Measurements from ENCODE around the gene NDUFA9.

Gene NDUFA9

GRCh38 chr12:4648501-4649357 lies at the start of gene NDUFA9, which contains the start of gene AKAP3:
TSS of gene NDUFA9 (plus strand) at chr12:4649114. CDS start at chr12:4649127, 13 bp downstream.
TSS of gene AKAP3 (minus strand) at chr12:4649051. CDS start at chr12:4638196, 10,855 bp downstream.
- H3K36me3 Mint-ChIP-seq (ENCODE audit: low read depth), result peaks cover 10% of the 10 kb centered on the region
- H3K4me1 Mint-ChIP-seq (ENCODE audit: low read depth), result peaks cover 53% of the 10 kb centered on the region
- H3K27ac Mint-ChIP-seq, result peak within 1 kb of the TSS; percentile 95
- H3K27me3 Mint-ChIP-seq, result no peaks in the 10 kb centered on the region
- H3K9me3 Mint-ChIP-seq, result no peaks in the 10 kb centered on the region
- peak within 1 kb of the TSS; percentile 95 for H3K4me3 Mint-ChIP-seq

- Mint-ChIP-seq H3K36me3 (ENCODE audit: low read depth) (no peaks in the 10 kb centered on the region), H3K4me1 (ENCODE audit: low read depth) (peaks cover 22% of the 10 kb centered on the region), H3K4me3 (no peak overlapping the region), H3K9me3 (no peaks in the 10 kb centered on the region), H3K27me3 (peaks cover 10% of the 10 kb centered on the region), H3K27ac (no peak overlapping the region)
Measured at GRCh38 chr12:4603421-4603820, 45.5 kb upstream of the NDUFA9 start.

DNA sequence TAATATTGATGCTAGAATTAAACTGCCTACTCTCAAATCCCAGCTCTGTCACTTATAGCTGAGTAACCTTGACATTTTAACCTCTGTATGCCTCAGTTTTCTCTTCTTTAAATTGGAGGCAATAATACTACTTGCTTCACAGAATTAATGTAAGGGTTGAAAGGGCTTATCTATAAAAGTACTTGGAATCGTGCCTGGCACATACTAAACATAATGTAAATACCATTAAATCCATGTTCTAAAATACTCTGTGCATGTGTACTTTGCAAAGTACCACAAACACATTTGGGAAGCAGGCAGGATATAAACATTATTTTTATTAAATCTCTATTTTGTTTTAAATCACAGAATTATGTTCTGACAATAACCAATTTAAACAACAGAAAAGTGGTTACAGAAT lies 45.0 kb upstream of the NDUFA9 start:
- Mint-ChIP-seq H3K27me3 (peaks cover 10% of the 10 kb centered on the region), H3K4me3 (no peak overlapping the region), H3K27ac (no peak overlapping the region), H3K4me1 (ENCODE audit: low read depth) (peaks cover 22% of the 10 kb centered on the region), H3K9me3 (no peaks in the 10 kb centered on the region), H3K36me3 (ENCODE audit: low read depth) (no peaks in the 10 kb centered on the region)

DNA sequence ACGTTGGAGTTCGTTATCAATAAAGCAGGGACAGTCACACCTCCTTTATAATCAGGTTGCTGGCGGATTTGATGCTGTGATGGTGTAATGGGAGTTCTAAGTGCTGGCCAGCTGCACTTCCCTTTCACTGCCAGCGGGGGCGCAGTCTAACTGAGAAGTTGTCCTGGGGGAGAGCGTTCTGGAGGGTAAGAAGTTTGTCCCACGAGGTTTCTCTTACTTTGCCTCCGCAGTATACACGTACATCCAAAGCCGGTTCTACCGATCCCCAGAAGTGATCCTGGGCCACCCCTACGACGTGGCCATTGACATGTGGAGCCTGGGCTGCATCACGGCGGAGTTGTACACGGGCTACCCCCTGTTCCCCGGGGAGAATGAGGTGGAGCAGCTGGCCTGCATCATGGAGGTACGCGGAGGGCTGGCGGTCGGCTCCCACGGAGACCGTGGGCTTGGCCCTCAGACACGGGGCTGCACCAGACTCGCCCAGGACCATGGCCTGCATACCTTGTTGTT lies 44.2 kb upstream of the NDUFA9 start:
- H3K4me1 Mint-ChIP-seq (ENCODE audit: low read depth), result peaks cover 22% of the 10 kb centered on the region
- peaks cover 5% of the 10 kb centered on the region for H3K36me3 Mint-ChIP-seq (ENCODE audit: low read depth)
- no peaks in the 10 kb centered on the region for H3K9me3 Mint-ChIP-seq
- peak overlapping the region; percentile 97 for H3K4me3 Mint-ChIP-seq
- H3K27ac Mint-ChIP-seq, result peak overlapping the region; percentile 94
- H3K27me3 Mint-ChIP-seq, result peaks cover 10% of the 10 kb centered on the region

DNA sequence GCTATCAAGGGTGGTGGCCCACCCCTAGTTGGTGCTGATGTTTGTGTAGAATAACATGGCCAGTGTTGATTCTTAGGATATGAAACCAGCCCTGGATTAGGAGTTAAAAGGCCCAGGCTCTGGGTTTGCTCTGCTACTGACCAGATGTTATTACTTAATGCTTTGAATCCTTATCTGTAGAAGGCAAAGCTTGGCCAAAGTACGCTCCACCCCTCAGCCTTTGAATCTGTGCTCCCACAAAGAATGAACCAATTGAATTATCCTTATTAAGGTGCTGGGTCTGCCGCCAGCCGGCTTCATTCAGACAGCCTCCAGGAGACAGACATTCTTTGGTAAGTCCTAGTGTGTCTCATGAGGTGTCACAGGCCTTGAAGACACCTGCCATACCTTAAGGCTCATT lies 41.9 kb upstream of the NDUFA9 start:
- Mint-ChIP-seq H3K27ac (no peak overlapping the region), H3K36me3 (ENCODE audit: low read depth) (peaks cover 18% of the 10 kb centered on the region), H3K4me1 (ENCODE audit: low read depth) (peaks cover 22% of the 10 kb centered on the region), H3K9me3 (no peaks in the 10 kb centered on the region), H3K4me3 (no peak overlapping the region), H3K27me3 (peaks cover 10% of the 10 kb centered on the region)

- no peaks in the 10 kb centered on the region for H3K27me3 Mint-ChIP-seq
- no peaks in the 10 kb centered on the region for H3K9me3 Mint-ChIP-seq
- peaks cover 22% of the 10 kb centered on the region for H3K4me1 Mint-ChIP-seq (ENCODE audit: low read depth)
- H3K27ac Mint-ChIP-seq, result no peak overlapping the region
- peaks cover 33% of the 10 kb centered on the region for H3K36me3 Mint-ChIP-seq (ENCODE audit: low read depth)
- no peak overlapping the region for H3K4me3 Mint-ChIP-seq
Measured at GRCh38 chr12:4609071-4609470, 39.8 kb upstream of the NDUFA9 start.

- Mint-ChIP-seq H3K27me3 (no peaks in the 10 kb centered on the region), H3K9me3 (no peaks in the 10 kb centered on the region), H3K27ac (no peak overlapping the region), H3K4me1 (ENCODE audit: low read depth) (peaks cover 16% of the 10 kb centered on the region), H3K4me3 (no peak overlapping the region), H3K36me3 (ENCODE audit: low read depth) (peaks cover 42% of the 10 kb centered on the region)
Measured at GRCh38 chr12:4610481-4610880, 38.4 kb upstream of the NDUFA9 start.

DNA sequence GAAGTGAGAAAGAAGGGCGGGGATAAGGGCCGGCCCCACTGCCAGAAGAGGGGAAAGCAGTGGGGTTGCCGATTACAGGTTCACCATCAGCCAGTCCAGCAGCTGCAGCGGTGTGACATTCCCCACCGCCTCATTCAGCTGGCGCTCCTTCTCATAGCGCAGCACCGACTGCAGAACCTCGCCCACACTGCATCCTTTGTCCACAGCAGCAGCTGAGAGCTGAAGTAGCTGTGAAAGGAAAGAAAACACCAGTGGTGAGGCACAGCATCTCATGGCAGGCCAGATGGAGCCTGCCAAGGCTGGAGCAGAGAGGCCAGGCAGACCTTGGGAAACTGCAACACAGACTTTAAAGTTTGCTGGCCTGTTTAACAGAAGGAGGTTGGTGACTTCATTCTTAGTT lies 33.2 kb upstream of the NDUFA9 start:
- H3K9me3 Mint-ChIP-seq, result no peaks in the 10 kb centered on the region
- no peaks in the 10 kb centered on the region for H3K27me3 Mint-ChIP-seq
- H3K4me1 Mint-ChIP-seq (ENCODE audit: low read depth), result no peaks in the 10 kb centered on the region
- H3K4me3 Mint-ChIP-seq, result no peak overlapping the region
- H3K36me3 Mint-ChIP-seq (ENCODE audit: low read depth), result peaks cover 29% of the 10 kb centered on the region
- H3K27ac Mint-ChIP-seq, result no peak overlapping the region

GRCh38 chr12:4621511-4621910 lies 27.4 kb upstream of the NDUFA9 start:
- Mint-ChIP-seq H3K36me3 (ENCODE audit: low read depth) (no peaks in the 10 kb centered on the region), H3K27me3 (peaks cover 5% of the 10 kb centered on the region), H3K9me3 (no peaks in the 10 kb centered on the region), H3K4me3 (no peak overlapping the region), H3K4me1 (ENCODE audit: low read depth) (no peaks in the 10 kb centered on the region), H3K27ac (no peak overlapping the region)

- Mint-ChIP-seq H3K9me3 (no peaks in the 10 kb centered on the region), H3K27me3 (peaks cover 8% of the 10 kb centered on the region), H3K4me3 (no peak overlapping the region), H3K4me1 (ENCODE audit: low read depth) (no peaks in the 10 kb centered on the region), H3K36me3 (ENCODE audit: low read depth) (no peaks in the 10 kb centered on the region), H3K27ac (no peak overlapping the region)
Measured at GRCh38 chr12:4626543-4626942, 22.4 kb upstream of the NDUFA9 start.

- H3K36me3 Mint-ChIP-seq (ENCODE audit: low read depth), result no peaks in the 10 kb centered on the region
- H3K4me1 Mint-ChIP-seq (ENCODE audit: low read depth), result no peaks in the 10 kb centered on the region
- no peaks in the 10 kb centered on the region for H3K9me3 Mint-ChIP-seq
- H3K27me3 Mint-ChIP-seq, result peaks cover 3% of the 10 kb centered on the region
- H3K4me3 Mint-ChIP-seq, result no peak overlapping the region
- no peak overlapping the region for H3K27ac Mint-ChIP-seq
Measured at GRCh38 chr12:4628406-4628805, 20.5 kb upstream of the NDUFA9 start.

DNA sequence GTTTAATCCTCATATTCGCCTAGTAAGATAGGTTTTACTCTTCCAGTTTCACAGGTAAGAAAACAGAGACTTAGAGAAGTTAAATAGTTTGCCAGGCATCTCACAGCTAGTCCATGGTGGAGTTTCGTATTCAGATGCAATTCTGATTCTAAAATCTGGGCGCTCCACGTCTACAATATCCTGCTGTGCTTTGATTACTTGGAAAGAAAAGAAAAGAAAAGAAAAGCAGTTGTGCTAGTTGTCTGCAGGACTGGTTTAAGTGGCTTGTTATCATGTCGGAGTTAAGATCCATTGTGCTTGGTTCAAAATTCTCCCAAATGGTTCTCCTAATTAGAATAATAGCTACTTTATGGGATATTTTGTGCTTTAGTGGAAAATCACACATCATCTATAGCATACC lies 18.7 kb upstream of the NDUFA9 start:
- Mint-ChIP-seq H3K4me1 (ENCODE audit: low read depth) (no peaks in the 10 kb centered on the region), H3K27ac (no peak overlapping the region), H3K36me3 (ENCODE audit: low read depth) (no peaks in the 10 kb centered on the region), H3K27me3 (peaks cover 3% of the 10 kb centered on the region), H3K4me3 (no peak overlapping the region), H3K9me3 (no peaks in the 10 kb centered on the region)

DNA sequence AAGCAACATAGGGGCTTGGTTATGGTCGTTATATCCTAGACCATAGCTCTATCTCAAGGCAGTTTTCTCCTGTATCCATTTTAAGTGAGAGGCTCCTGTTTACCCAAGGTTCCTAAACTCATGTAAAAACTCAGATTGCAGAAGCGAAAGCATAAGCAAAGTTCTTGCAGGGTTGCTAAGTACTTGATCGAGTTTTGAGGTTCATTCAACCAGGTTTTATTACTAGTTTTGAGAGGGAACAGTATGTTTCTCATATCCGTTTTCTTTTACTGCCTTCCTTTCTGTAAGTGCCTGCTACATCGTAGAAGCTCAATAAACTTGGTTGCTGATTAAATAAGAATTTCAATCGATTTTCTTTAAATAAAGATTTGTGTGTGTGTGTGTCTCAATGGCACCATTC lies 5.2 kb upstream of the NDUFA9 start:
- H3K9me3 Mint-ChIP-seq, result no peaks in the 10 kb centered on the region
- H3K27me3 Mint-ChIP-seq, result peaks cover 3% of the 10 kb centered on the region
- no peak overlapping the region for H3K4me3 Mint-ChIP-seq
- peaks cover 16% of the 10 kb centered on the region for H3K4me1 Mint-ChIP-seq (ENCODE audit: low read depth)
- no peaks in the 10 kb centered on the region for H3K36me3 Mint-ChIP-seq (ENCODE audit: low read depth)
- H3K27ac Mint-ChIP-seq, result no peak overlapping the region

DNA sequence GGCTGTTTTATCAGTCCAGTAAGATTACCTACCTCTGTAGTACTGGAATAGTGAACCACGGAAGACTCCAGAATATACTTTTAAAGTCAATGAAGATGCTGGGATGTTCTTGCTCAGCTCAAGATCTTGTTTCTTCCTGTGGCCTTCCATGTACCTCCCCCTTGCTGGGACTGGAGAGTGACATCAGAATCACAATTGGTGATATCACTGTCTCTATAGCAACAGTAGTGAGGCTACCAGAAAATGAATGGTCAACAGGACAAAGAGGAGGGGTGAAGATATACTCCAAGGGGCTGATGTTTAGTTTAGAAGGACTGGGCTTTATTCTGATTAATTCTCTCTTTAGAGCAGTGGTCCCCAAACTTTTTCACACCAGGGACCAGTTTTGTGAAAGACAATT lies 3.9 kb upstream of the NDUFA9 start:
- H3K4me3 Mint-ChIP-seq, result no peak overlapping the region
- H3K9me3 Mint-ChIP-seq, result no peaks in the 10 kb centered on the region
- no peak overlapping the region for H3K27ac Mint-ChIP-seq
- H3K27me3 Mint-ChIP-seq, result peaks cover 3% of the 10 kb centered on the region
- H3K4me1 Mint-ChIP-seq (ENCODE audit: low read depth), result peaks cover 24% of the 10 kb centered on the region
- no peaks in the 10 kb centered on the region for H3K36me3 Mint-ChIP-seq (ENCODE audit: low read depth)

DNA sequence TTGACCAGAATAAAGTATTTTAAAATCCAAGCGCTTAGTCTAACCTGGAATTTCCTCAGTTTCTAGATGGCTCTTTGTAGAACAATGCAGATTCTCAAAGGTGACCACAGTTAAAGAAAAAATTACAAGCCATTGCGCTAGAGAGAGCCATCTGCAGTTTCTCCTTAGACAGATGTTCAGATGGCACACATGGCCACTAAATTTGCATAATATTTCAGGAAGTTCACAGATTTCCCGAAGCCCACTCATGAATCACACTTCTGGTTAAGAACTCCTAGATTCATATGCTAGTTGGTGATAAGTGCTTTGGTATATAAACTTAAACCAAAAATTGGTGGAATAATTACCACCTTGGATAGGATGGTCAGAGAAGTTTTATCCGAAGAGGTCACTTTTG lies 812 bp upstream of the NDUFA9 start:
- Mint-ChIP-seq H3K4me1 (ENCODE audit: low read depth) (peaks cover 47% of the 10 kb centered on the region), H3K36me3 (ENCODE audit: low read depth) (peaks cover 6% of the 10 kb centered on the region), H3K9me3 (no peaks in the 10 kb centered on the region), H3K27ac (peak overlapping the region; percentile 95), H3K27me3 (no peaks in the 10 kb centered on the region), H3K4me3 (peak overlapping the region; percentile 95)

DNA sequence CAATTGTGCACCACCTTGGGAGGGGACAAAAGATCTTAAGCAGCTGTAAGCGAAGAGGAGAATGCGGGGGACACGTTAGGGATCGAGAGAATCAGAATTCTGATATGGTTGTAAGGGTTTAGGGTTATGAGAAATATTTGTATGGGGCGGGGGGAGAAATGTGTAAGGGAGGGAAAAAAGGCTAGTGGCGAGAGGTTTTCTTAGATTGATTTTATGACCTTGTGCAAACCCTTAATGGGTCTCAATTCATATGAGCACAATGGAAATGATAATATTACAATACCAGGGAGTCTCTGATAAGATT lies 396 bp downstream of the NDUFA9 start:
- Mint-ChIP-seq H3K27me3 (no peaks in the 10 kb centered on the region), H3K4me3 (peak overlapping the region; percentile 95), H3K36me3 (ENCODE audit: low read depth) (peaks cover 15% of the 10 kb centered on the region), H3K27ac (peak overlapping the region; percentile 95), H3K9me3 (no peaks in the 10 kb centered on the region), H3K4me1 (ENCODE audit: low read depth) (peaks cover 55% of the 10 kb centered on the region)

Measured in stimulated activated naive CD8-positive, alpha-beta T cell treated with anti-CD3 and anti-CD28 coated beads, Interleukin-15, Interleukin-2, amounts not matched to agents 100 ng/mL and 50 ng/mL, for 24 hours (primary cell).